Prostate gland (tissue), 2 donors: ENCODE measurements around the gene NR0B1. TPM values are rescaled to one million over a fixed set of nuclear protein-coding genes. Genes with fewer than 3 reads are reported as not detected.

Experiments used
- DNase-seq: peaks from one replicate; pipeline ENCODE4 v3.0.0-alpha.2; 2019; ENCODE audit warnings: low spot score
- H3K27ac ChIP-seq, 2 donors: fragments of 200-600 bp; sonication (generic); 2 replicates each; pipeline ENCODE4 v1.5.1; 2017 to 2019
- H3K27me3 ChIP-seq: fragments of 200-600 bp; sonication (generic); replicated peaks from 2 replicates; pipeline ENCODE4 v1.5.1; 2019; ENCODE audit not compliant: insufficient read depth
- H3K36me3 ChIP-seq, 2 donors: fragments of 200-600 bp; sonication (generic); 1 replicate in 1 of 2; 2 replicates in 1 of 2; pipeline versions ENCODE4 v1.5.1 to v1.8.1; 2017 to 2019
- H3K4me1 ChIP-seq: fragments of 200-600 bp; sonication (generic); replicated peaks from 2 replicates; pipeline ENCODE4 v1.5.1; 2019
- H3K4me3 ChIP-seq, 2 donors: fragments of 200-600 bp; sonication (generic); 2 replicates each; pipeline ENCODE4 v1.5.1; 2017 to 2019
- H3K9me3 ChIP-seq: fragments of 200-600 bp; sonication (generic); 2 replicates; pipeline ENCODE4 v1.5.1; 2017
- CTCF ChIP-seq, 4 experiments: fragments of 200-600 bp in 2 of 4; fragments of 450-650 bp in 2 of 4; sonication (generic) in 2 of 4; IDR thresholded peaks; 1 replicate in 3 of 4; 2 replicates in 1 of 4; pipeline ENCODE4 v1.5.1; 2016 to 2019; ENCODE audit warnings: antibody characterized with exemption in 4 of 4, mild to moderate bottlenecking in 2 of 4, moderate library complexity in 2 of 4
- POLR2A ChIP-seq: fragments of 450-650 bp; IDR thresholded peaks from one replicate; pipeline ENCODE4 v1.6.1; 2016; ENCODE audit warnings: antibody characterized with exemption, mild to moderate bottlenecking
- POLR2AphosphoS5 ChIP-seq: sonication (generic); formaldehyde crosslinking; IDR thresholded peaks from one replicate; pipeline ENCODE4 v1.6.1; 2017; ENCODE audit warnings: antibody characterized with exemption
- WGBS: methylation state at CpG from one replicate; pipeline ENCODE4 v1.1.5; 2018; 5-methylcytosine and 5-hydroxymethylcytosine counted together
- intact Hi-C: fragments of 100-400 bp; cut with DNase I; formaldehyde crosslinking; loops from one replicate; pipeline ENCODE4 v1.14.2; 2022
- total RNA-seq, 2 donors: library from RNA; depleted of rRNA; stranded (reverse); fragments of >200 nt; gene quantifications; one replicate each; pipeline ENCODE4 v1.1.0, GENCODE V29; 2016

NR0B1 gene
- total RNA-seq, 2 donors from 2014 or later: 38.5 TPM; not detected in 1

- no peak for TF ChIP-seq POLR2AphosphoS5
- TF ChIP-seq POLR2A: no peak
- TF ChIP-seq CTCF (IDR thresholded peaks at IDR 0.05): no peak
- DNase-seq: no peak
- Histone ChIP-seq H3K27me3 (no peaks in the 10 kb centered on the region), H3K27ac (no peak overlapping the region), H3K9me3 (no peaks in the 10 kb centered on the region), H3K4me3 (no peak overlapping the region), H3K36me3 (no peaks in the 10 kb centered on the region), H3K4me1 (no peaks in the 10 kb centered on the region)
- intact Hi-C loops: no loop called here
Measured at GRCh38 chrX:30261012-30261411, 48.2 kb downstream of the NR0B1 start.

- no peak overlapping the region for H3K27ac ChIP-seq
- no peak overlapping the region for H3K4me3 ChIP-seq
- DNase-seq: no peak
- no peaks in the 10 kb centered on the region for H3K4me1 ChIP-seq
- H3K36me3 ChIP-seq: no peaks in the 10 kb centered on the region
- H3K9me3 ChIP-seq: no peaks in the 10 kb centered on the region
- no peak for TF ChIP-seq CTCF (IDR thresholded peaks at IDR 0.05)
- no peak for TF ChIP-seq POLR2A
- TF ChIP-seq POLR2AphosphoS5: no peak
- 67% methylated on average over 2 of the region's 2 CpGs for WGBS
- H3K27me3 ChIP-seq: no peaks in the 10 kb centered on the region
- intact Hi-C loops: no loop called here
Measured at GRCh38 chrX:30259927-30260326, 49.3 kb downstream of the NR0B1 start.

Other genes starting within 250 kb of the NR0B1 start
- gene MAGEB2, start 93.8 kb downstream of the NR0B1 start, total RNA-seq: 10 to 100 TPM in 1 of 2 donors, not detected in 1; 29.5 TPM
- gene MAGEB3, start 78.7 kb downstream of the NR0B1 start, total RNA-seq: 10 to 100 TPM in 1 of 2 donors, not detected in 1; 14.0 TPM
- gene MAGEB4, start 67.4 kb downstream of the NR0B1 start, total RNA-seq: 1 to 10 TPM in 1 of 2 donors, not detected in 1; 3.6 TPM
- 10 to 100 TPM in 1 of 2 donors, not detected in 1; 51.1 TPM for gene MAGEB1, start 62.2 kb downstream of the NR0B1 start, total RNA-seq